ENCODE data around the gene SKIC3. TPM values are rescaled to one million over a fixed set of nuclear protein-coding genes. Genes with fewer than 3 reads are reported as not detected.

SKIC3 gene
- polyA plus RNA-seq, 1 experiment = 31.6 TPM

DNA sequence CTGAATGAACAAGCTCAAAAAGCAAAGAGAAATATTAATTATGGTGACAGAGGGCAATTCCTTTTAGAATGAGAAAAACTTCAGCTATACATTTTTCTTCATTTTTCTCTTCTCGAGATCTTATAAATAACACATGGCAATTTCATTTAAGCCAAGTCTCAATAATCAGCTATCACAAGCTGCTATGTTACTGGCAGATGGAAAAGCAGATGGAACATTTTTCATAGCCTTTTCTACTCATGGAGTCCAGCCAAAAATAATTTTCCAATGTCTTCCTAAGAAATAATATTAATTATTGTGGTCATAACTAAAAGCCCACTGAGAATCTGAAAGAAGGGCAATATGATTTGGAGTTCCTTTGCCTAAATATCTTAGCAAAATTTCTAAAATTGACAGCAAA lies 35.6 kb downstream of the SKIC3 start:
- TF ChIP-seq, protein P1, sequence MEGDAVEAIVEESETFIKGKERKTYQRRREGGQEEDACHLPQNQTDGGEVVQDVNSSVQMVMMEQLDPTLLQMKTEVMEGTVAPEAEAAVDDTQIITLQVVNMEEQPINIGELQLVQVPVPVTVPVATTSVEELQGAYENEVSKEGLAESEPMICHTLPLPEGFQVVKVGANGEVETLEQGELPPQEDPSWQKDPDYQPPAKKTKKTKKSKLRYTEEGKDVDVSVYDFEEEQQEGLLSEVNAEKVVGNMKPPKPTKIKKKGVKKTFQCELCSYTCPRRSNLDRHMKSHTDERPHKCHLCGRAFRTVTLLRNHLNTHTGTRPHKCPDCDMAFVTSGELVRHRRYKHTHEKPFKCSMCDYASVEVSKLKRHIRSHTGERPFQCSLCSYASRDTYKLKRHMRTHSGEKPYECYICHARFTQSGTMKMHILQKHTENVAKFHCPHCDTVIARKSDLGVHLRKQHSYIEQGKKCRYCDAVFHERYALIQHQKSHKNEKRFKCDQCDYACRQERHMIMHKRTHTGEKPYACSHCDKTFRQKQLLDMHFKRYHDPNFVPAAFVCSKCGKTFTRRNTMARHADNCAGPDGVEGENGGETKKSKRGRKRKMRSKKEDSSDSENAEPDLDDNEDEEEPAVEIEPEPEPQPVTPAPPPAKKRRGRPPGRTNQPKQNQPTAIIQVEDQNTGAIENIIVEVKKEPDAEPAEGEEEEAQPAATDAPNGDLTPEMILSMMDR (IDR thresholded peaks at IDR 0.05; ENCODE audit: insufficient read depth, low read depth, low read length) = no peak
- POLR2A ChIA-PET = no interaction called here
- H3K36me3 ChIP-seq (ENCODE audit: control insufficient read depth, insufficient read depth, low read length) = peaks cover 2% of the 10 kb centered on the region; the same call in 1 of the 2 replicates
- CTCF ChIA-PET = no interaction called here
- no peaks in the 10 kb centered on the region for H3K27me3 ChIP-seq (ENCODE audit: control insufficient read depth, insufficient read depth, low read length)
- DNase-seq (ENCODE audit: low read depth) = no peak
- H3K4me3 ChIP-seq (ENCODE audit: low read depth, low read length) = no peak overlapping the region

- H3K4me3 ChIP-seq (ENCODE audit: low read depth, low read length) = no peak overlapping the region
- H3K27me3 ChIP-seq (ENCODE audit: control insufficient read depth, insufficient read depth, low read length) = no peaks in the 10 kb centered on the region
- CTCF ChIA-PET = no interaction called here
- DNase-seq (ENCODE audit: low read depth) = no peak
- TF ChIP-seq, protein P1 (IDR thresholded peaks at IDR 0.05; ENCODE audit: insufficient read depth, low read depth, low read length) = no peak
- peaks cover 2% of the 10 kb centered on the region; the same call in 1 of the 2 replicates for H3K36me3 ChIP-seq (ENCODE audit: control insufficient read depth, insufficient read depth, low read length)
- POLR2A ChIA-PET = no interaction called here
Observed at GRCh38 chr5:95518417-95518816, 36.4 kb downstream of the SKIC3 start.

- H3K36me3 ChIP-seq (ENCODE audit: control insufficient read depth, insufficient read depth, low read length) = peaks cover 9% of the 10 kb centered on the region; the same call in 1 of the 2 replicates
- TF ChIP-seq, protein P1 (IDR thresholded peaks at IDR 0.05; ENCODE audit: insufficient read depth, low read depth, low read length) = no peak
- ChIA-PET POLR2A (no interaction called here), CTCF (no interaction called here)
- DNase-seq (ENCODE audit: low read depth) = no peak
- no peak overlapping the region for H3K4me3 ChIP-seq (ENCODE audit: low read depth, low read length)
- no peaks in the 10 kb centered on the region for H3K27me3 ChIP-seq (ENCODE audit: control insufficient read depth, insufficient read depth, low read length)
Observed at GRCh38 chr5:95511606-95512005, 43.2 kb downstream of the SKIC3 start.

- Histone ChIP-seq H3K4me3 (ENCODE audit: low read depth, low read length) (no peak overlapping the region), H3K27me3 (ENCODE audit: control insufficient read depth, insufficient read depth, low read length) (no peaks in the 10 kb centered on the region), H3K36me3 (ENCODE audit: control insufficient read depth, insufficient read depth, low read length) (peaks cover 9% of the 10 kb centered on the region; the same call in 1 of the 2 replicates)
- DNase-seq (ENCODE audit: low read depth) = no peak
- TF ChIP-seq, protein P1 (IDR thresholded peaks at IDR 0.05; ENCODE audit: insufficient read depth, low read depth, low read length) = no peak
- ChIA-PET POLR2A (no interaction called here), CTCF (interaction anchor here (0.9 to 1.0 kb wide), 2 partner anchors 14 to 46 kb away, joined by 3 read pairs; partner anchors contain the start of genes ARSK and SKIC3)
Observed at GRCh38 chr5:95508550-95508949, 46.2 kb downstream of the SKIC3 start.

Small RNA genes lying within 50 kb of the gene (small RNA-seq; reads per million reads assigned to genes)
- gene RNU6-308P (ENCODE audit: insufficient read length, low read depth, low replicate concordance) = not detected

Other genes starting within 250 kb of the SKIC3 start
- not detected in 2 replicates for gene FAM81B, start 163.6 kb downstream of the SKIC3 start, polyA plus RNA-seq (2011; rRNA removed)
- gene ARSK, start 124 bp upstream of the SKIC3 start, polyA plus RNA-seq (2011; rRNA removed) = 8.0 and 14.2 TPM in 2 replicates
- gene GPR150, start 65.1 kb upstream of the SKIC3 start, polyA plus RNA-seq (2011; rRNA removed) = 0.18 and 0.25 TPM in 2 replicates
- gene RFESD, start 91.8 kb upstream of the SKIC3 start, polyA plus RNA-seq (2011; rRNA removed) = 1.1 and 1.9 TPM in 2 replicates
- gene SPATA9, start 128.0 kb upstream of the SKIC3 start, polyA plus RNA-seq (2011; rRNA removed) = 0.53 and 1.0 TPM in 2 replicates
- 288 and 320 TPM in 2 replicates for gene RHOBTB3, start 176.4 kb upstream of the SKIC3 start, polyA plus RNA-seq (2011; rRNA removed)